Adipocyte (in vitro differentiated cells): ENCODE results near the gene STON2.

Experiments
- DNase-seq: peaks from one replicate; pipeline ENCODE4 v3.0.0-alpha.2; 2015; ENCODE audit warnings: low read depth
- H3K27me3 ChIP-seq: replicated peaks from 2 replicates; pipeline ENCODE4 v1.7.0; 2013; ENCODE audit warnings: mild to moderate bottlenecking, low read length, moderate library complexity; ENCODE audit not compliant: control insufficient read depth, insufficient read depth
- H3K36me3 ChIP-seq: 2 replicates; pipeline ENCODE4 v1.7.0; 2013; ENCODE audit warnings: low read length, mild to moderate bottlenecking, moderate library complexity; ENCODE audit not compliant: control insufficient read depth, insufficient read depth, severe bottlenecking
- H3K4me1 ChIP-seq: 2 replicates; pipeline ENCODE4 v1.7.0; 2013; ENCODE audit warnings: mild to moderate bottlenecking, low read length, moderate library complexity; ENCODE audit not compliant: control insufficient read depth, insufficient read depth
- H3K4me3 ChIP-seq: 2 replicates; pipeline ENCODE4 v1.7.0; 2013; ENCODE audit warnings: mild to moderate bottlenecking, low read length, moderate library complexity
- H3K9ac ChIP-seq: 2 replicates; pipeline ENCODE4 v1.7.0; 2013; ENCODE audit warnings: mild to moderate bottlenecking, low read length, moderate library complexity
- H3K9me3 ChIP-seq: 2 replicates; pipeline ENCODE4 v1.7.0; 2013; ENCODE audit warnings: mild to moderate bottlenecking, low read length, moderate library complexity; ENCODE audit not compliant: control insufficient read depth

STON2 gene

GRCh38 chr14:81329640-81330381, 70.3 kb downstream of the STON2 start:
- Histone ChIP-seq H3K27me3 (no peaks in the 10 kb centered on the region), H3K4me1 (no peaks in the 10 kb centered on the region), H3K36me3 (no peaks in the 10 kb centered on the region), H3K4me3 (no peak overlapping the region), H3K9me3 (no peaks in the 10 kb centered on the region), H3K9ac (no peak overlapping the region)
- DNase-seq = no peak

DNA sequence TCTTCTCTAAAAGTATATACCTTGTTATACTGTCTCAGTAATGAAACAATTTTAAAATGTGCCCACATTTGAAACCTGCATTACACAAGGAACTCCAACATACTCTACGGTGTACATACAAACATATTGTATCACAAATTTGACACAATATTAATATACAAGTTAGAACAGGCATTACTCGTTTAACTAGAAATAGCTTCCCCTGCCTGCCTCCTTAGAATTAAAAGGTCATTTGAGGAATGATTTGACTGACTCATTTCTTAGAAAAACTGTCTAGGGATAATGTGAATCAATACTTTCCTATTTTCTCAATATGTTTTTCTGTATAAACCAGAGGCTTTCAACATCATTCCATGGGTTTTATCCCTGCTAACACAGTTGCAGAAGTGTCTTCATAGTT, 73.7 kb downstream of the STON2 start:
- no peaks in the 10 kb centered on the region for H3K27me3 ChIP-seq
- no peak overlapping the region for H3K9ac ChIP-seq
- H3K4me1 ChIP-seq = no peaks in the 10 kb centered on the region
- no peak for DNase-seq
- no peak overlapping the region for H3K4me3 ChIP-seq
- no peaks in the 10 kb centered on the region for H3K9me3 ChIP-seq
- no peaks in the 10 kb centered on the region for H3K36me3 ChIP-seq

GRCh38 chr14:81324011-81324410, 76.1 kb downstream of the STON2 start:
- Histone ChIP-seq H3K4me3 (no peak overlapping the region), H3K36me3 (no peaks in the 10 kb centered on the region), H3K4me1 (no peaks in the 10 kb centered on the region), H3K9me3 (no peaks in the 10 kb centered on the region), H3K27me3 (no peaks in the 10 kb centered on the region), H3K9ac (no peak overlapping the region)
- no peak for DNase-seq

DNA sequence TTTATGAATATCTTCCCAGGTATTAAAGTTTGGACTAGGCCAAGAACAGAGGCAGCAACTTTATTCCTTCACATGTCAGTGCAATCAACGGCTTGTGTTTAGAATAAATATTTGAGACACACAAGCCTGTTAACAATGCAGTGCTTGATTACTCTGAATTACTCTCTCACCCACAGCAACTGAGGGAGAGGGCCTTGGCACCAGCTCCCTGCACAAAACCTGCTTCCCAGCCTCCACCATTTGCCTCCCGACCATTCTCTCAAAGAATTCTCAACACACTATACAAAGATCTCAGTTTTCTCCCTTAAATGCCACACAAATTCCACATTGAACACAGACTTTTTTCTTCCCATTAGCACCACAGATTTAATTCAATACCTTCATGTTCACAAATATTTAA, 77.0 kb downstream of the STON2 start:
- Histone ChIP-seq H3K27me3 (no peaks in the 10 kb centered on the region), H3K4me3 (no peak overlapping the region), H3K9me3 (no peaks in the 10 kb centered on the region), H3K36me3 (no peaks in the 10 kb centered on the region), H3K9ac (no peak overlapping the region), H3K4me1 (no peaks in the 10 kb centered on the region)
- DNase-seq = no peak

DNA sequence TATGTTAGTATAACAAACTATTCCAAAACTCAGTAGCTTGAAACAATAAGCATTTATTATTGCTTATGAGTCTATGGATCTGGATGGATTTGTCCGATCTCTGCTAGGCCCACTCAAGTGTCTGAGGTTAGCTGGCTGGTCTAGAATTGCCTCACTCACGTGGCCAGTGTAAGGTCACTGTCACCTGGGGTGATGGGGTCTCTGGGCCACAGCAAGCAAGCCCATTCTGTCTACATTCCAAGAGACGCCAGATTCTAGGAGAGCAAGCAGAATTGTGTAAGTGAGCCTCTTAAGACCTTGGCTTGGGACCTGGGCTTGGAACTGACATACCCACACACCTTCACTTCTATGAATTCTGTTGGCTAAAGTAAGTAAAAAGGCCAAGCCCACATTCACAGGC, 80.2 kb downstream of the STON2 start:
- H3K4me3 ChIP-seq = no peak overlapping the region
- no peak overlapping the region for H3K9ac ChIP-seq
- H3K9me3 ChIP-seq = no peaks in the 10 kb centered on the region
- DNase-seq = no peak
- no peaks in the 10 kb centered on the region for H3K4me1 ChIP-seq
- H3K36me3 ChIP-seq = no peaks in the 10 kb centered on the region
- no peaks in the 10 kb centered on the region for H3K27me3 ChIP-seq

- Histone ChIP-seq H3K9ac (no peak overlapping the region), H3K9me3 (no peaks in the 10 kb centered on the region), H3K4me3 (no peak overlapping the region), H3K36me3 (no peaks in the 10 kb centered on the region), H3K4me1 (peaks cover 3% of the 10 kb centered on the region), H3K27me3 (no peaks in the 10 kb centered on the region)
- DNase-seq = no peak
Measured at GRCh38 chr14:81319314-81319713, 80.8 kb downstream of the STON2 start.

DNA sequence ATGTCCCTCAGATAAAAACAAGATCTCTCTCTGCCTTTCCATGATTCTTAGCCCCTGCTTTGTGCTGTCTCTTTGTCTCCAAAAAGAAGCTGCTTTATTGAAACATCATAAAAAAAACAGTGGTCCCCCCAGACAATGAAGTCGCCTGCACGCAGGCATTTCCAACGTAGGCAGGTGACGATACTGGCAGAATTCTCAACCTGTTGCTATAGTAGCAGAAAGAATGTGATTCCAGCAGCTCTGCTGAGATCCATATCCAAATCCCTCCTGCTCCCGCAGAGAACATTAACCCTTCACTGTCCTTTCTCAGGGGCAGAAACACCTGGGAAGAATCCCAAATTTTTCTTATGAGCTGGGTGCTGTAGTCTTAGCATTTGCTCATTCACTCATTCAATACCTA, 84.8 kb downstream of the STON2 start:
- Histone ChIP-seq H3K9me3 (no peaks in the 10 kb centered on the region), H3K4me1 (peaks cover 20% of the 10 kb centered on the region), H3K27me3 (no peaks in the 10 kb centered on the region), H3K36me3 (no peaks in the 10 kb centered on the region), H3K9ac (no peak overlapping the region), H3K4me3 (no peak overlapping the region)
- no peak for DNase-seq

DNA sequence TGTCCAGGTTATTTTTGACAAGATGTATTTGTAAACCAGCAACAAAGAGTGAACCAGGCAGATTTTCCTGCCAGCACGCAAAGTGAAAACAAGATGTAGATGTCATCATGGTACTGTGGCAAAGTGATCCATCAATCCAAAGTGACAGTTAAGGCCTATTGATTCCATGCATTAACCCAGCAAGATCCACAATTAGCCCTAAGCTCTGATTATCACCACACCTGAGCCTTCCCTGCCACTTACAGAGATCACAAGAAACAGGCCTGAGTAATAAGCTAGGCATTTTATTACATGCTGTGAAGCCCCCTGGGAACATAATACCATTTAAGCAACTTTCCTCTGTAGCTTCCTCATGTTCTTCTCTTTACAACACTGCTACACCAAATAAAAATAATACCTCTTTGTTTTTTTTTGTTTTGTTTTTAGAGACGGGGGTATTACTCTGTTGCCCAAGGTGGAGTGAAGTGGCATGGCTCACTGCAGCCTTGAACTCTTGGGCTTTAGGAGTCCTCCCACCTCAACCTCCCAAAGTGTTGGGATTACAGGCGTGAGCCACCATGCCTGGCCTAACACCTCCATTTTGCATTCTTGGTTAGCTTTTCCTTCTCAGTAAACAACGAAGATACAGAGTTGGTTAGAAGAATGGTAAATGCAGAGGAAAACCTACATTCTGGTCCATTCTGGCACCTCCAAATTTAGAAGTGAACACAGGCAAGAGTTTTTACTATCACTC, 85.5 kb downstream of the STON2 start:
- H3K27me3 ChIP-seq = no peaks in the 10 kb centered on the region
- H3K9me3 ChIP-seq = no peaks in the 10 kb centered on the region
- DNase-seq = no peak
- H3K36me3 ChIP-seq = no peaks in the 10 kb centered on the region
- H3K4me1 ChIP-seq = peaks cover 20% of the 10 kb centered on the region
- H3K4me3 ChIP-seq = no peak overlapping the region
- H3K9ac ChIP-seq = no peak overlapping the region

DNA sequence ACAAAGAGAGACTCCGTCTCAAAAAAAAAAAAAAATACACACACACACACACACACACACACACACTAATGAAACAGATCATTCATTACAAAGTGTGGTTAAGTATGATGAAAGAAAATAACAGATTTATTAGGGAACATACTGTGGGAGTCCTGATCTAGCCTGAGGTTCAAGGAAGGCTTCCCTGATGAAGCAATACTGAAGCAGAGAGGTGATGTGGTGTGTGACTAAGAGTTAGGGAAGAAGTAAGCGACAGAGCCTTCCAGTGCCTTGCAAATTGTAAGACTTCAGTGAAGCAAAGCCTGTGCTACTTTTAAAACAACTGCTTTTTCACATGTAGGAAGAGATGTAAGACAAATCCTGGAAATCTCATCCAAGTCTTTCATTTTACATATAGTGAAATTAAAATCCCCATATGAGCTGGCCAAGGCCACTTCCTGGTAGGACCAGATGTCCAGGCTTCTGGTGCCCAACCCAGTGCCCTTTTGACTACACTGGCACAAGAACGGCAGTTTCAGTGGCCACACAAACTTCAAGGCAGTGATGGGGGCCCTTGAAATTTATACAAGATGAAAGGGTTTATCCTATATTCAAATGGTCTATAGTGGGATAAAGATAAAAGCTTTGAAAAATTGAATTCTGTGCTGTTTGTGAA, 86.2 kb downstream of the STON2 start:
- Histone ChIP-seq H3K36me3 (no peaks in the 10 kb centered on the region), H3K4me3 (no peak overlapping the region), H3K4me1 (peaks cover 20% of the 10 kb centered on the region), H3K27me3 (no peaks in the 10 kb centered on the region), H3K9ac (no peak overlapping the region), H3K9me3 (no peaks in the 10 kb centered on the region)
- no peak for DNase-seq

- H3K9ac ChIP-seq = no peak overlapping the region
- peaks cover 20% of the 10 kb centered on the region for H3K4me1 ChIP-seq
- no peak for DNase-seq
- no peaks in the 10 kb centered on the region for H3K9me3 ChIP-seq
- no peaks in the 10 kb centered on the region for H3K27me3 ChIP-seq
- no peak overlapping the region for H3K4me3 ChIP-seq
- no peaks in the 10 kb centered on the region for H3K36me3 ChIP-seq
Measured at GRCh38 chr14:81313200-81313599, 86.9 kb downstream of the STON2 start.

DNA sequence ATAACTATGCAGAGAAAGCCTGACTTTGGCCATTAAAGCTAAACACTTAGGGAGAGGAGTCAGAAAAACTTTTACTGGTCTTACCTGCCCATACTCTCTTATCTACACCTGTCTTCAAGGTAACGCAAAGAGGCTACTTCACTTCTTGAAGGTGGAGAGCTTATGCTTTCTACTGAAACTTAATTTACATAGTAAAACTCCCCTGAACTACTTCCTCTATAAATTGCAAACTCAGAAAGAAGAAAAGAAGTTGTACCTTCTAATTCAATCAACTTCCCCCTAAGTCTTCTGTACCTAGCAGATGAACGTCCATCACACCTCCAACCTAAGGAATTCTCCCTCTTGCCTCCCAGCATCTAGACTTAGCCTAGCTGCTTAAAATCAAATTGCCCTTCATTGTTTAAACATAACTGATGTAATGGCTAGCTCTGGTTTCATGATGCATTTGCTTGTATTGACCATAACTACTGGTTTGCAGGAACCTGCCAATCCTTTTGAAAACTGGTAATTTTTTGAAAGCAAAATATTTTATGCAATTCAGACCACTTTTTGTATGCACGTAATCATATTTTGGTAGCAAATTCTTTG, 87.7 kb downstream of the STON2 start:
- Histone ChIP-seq H3K27me3 (no peaks in the 10 kb centered on the region), H3K4me3 (no peak overlapping the region), H3K9me3 (no peaks in the 10 kb centered on the region), H3K9ac (no peak overlapping the region), H3K4me1 (peaks cover 20% of the 10 kb centered on the region), H3K36me3 (no peaks in the 10 kb centered on the region)
- DNase-seq = no peak
